K562 (cell line): ENCODE data around the gene FUZ. TPM values are rescaled to one million over a fixed set of nuclear protein-coding genes. Genes with fewer than 3 reads are reported as not detected.

Experiments
- polyA plus RNA-seq, 8 experiments: library from polyadenylated mRNA; depleted of rRNA in 4 of 8; stranded (reverse) in 5 of 8; unstranded in 3 of 8; fragments of >200 nt; fragmentation: Nextera tagmentation in 2 of 8; fragmentation: Illumina TruSeq in 1 of 8; extraction: Ambion mirVana in 2 of 8; extraction: Trizol in 1 of 8; gene quantifications; 2 replicates each; pipeline versions ENCODE4 v1.2.1 to v1.2.3, GENCODE V29; 2011 to 2014; ENCODE audit warnings: inconsistent platforms in 1 of 8, missing spikeins in 1 of 8
- total RNA-seq, 7 experiments: library from RNA; depleted of rRNA in 6 of 7; stranded (reverse); fragments of >200 nt in 6 of 7; fragmentation: Illumina TruSeq in 2 of 7; extraction: Trizol in 2 of 7; gene quantifications; 2 replicates each; pipeline versions ENCODE4 v1.2.1 to v1.2.3, GENCODE V29; 2011 to 2021; ENCODE audit warnings: low replicate concordance in 1 of 7
- TF ChIP-seq, protein P1 (sequence below), 2 experiments: fragments of 450-650 bp; formaldehyde crosslinking in 1 of 2; IDR thresholded peaks; 2 replicates each; pipeline versions ENCODE4 v1.4.0 to v1.6.1; 2014 to 2020; ENCODE audit warnings: mild to moderate bottlenecking in 2 of 2, borderline replicate concordance in 1 of 2, low read depth in 1 of 2

FUZ gene
- total and polyA plus RNA-seq, 9 of the 15 experiments (the other 6 are each of a cell fraction or from before 2014, with no cell fraction given) = 0.17 to 7.6 (median 3.6) TPM; not detected in 1

DNA sequence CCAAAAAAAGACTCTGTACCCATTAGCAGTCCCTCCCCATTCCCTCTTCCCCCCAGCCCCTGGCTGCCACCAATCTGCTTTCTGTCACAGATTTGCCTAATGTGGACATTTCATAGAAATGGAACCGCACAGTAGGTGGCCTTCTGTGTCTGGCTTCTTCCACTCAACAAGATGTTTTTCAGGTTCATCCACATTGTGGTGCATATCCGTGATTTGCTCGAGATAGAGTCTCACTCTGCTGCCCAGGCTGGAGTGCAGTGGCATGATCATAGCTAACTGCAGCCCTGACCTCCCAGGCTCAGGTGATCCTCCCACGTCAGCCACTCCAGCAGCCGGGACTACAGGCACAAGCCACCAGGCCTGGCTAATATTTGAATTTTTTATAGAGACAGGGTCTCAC lies 25.3 kb downstream of the FUZ start (continued):
- TF ChIP-seq, protein P1, sequence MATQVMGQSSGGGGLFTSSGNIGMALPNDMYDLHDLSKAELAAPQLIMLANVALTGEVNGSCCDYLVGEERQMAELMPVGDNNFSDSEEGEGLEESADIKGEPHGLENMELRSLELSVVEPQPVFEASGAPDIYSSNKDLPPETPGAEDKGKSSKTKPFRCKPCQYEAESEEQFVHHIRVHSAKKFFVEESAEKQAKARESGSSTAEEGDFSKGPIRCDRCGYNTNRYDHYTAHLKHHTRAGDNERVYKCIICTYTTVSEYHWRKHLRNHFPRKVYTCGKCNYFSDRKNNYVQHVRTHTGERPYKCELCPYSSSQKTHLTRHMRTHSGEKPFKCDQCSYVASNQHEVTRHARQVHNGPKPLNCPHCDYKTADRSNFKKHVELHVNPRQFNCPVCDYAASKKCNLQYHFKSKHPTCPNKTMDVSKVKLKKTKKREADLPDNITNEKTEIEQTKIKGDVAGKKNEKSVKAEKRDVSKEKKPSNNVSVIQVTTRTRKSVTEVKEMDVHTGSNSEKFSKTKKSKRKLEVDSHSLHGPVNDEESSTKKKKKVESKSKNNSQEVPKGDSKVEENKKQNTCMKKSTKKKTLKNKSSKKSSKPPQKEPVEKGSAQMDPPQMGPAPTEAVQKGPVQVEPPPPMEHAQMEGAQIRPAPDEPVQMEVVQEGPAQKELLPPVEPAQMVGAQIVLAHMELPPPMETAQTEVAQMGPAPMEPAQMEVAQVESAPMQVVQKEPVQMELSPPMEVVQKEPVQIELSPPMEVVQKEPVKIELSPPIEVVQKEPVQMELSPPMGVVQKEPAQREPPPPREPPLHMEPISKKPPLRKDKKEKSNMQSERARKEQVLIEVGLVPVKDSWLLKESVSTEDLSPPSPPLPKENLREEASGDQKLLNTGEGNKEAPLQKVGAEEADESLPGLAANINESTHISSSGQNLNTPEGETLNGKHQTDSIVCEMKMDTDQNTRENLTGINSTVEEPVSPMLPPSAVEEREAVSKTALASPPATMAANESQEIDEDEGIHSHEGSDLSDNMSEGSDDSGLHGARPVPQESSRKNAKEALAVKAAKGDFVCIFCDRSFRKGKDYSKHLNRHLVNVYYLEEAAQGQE (IDR thresholded peaks at IDR 0.05; ENCODE audit: borderline replicate concordance) = no peak
- TF ChIP-seq, protein P1 (CRISPR knock-in tag; IDR thresholded peaks at IDR 0.05; ENCODE audit: low read depth) = no peak
